K562 (cell line): ENCODE results near the gene NIPBL. TPM values are rescaled to one million over a fixed set of nuclear protein-coding genes. Genes with fewer than 3 reads are reported as not detected.

Source experiments
- ETV6 ChIP-seq, 3 experiments: fragments of 150-350 bp in 1 of 3; sonication (generic) in 1 of 3; formaldehyde crosslinking in 1 of 3; IDR thresholded peaks; 2 replicates each; pipeline versions ENCODE4 v1.6.1 to v1.8.0; 2014 to 2022; ENCODE audit warnings: borderline replicate concordance in 2 of 3, low read depth in 2 of 3, antibody characterized with exemption in 1 of 3, low read length in 1 of 3, mild to moderate bottlenecking in 1 of 3, missing genetic modification reagents in 1 of 3
- GABPA ChIP-seq: fragments of 200-800 bp; sonication (Bioruptor generic); conservative IDR thresholded peaks from 2 replicates; pipeline ENCODE4 v1.6.1; 2016; ENCODE audit warnings: low read depth, missing genetic modification characterization, missing compliant biosample characterization
- GMEB1 ChIP-seq: fragments of 250-450 bp; sonication (Bioruptor Pico); IDR thresholded peaks from 2 replicates; pipeline ENCODE4 v1.4.0; 2020; ENCODE audit warnings: mild to moderate bottlenecking
- GTF2A2 ChIP-seq: IDR thresholded peaks from 2 replicates; pipeline ENCODE4 v1.6.1; 2016; ENCODE audit warnings: mild to moderate bottlenecking, missing genetic modification characterization, missing compliant biosample characterization
- JUN ChIP-seq, 2 experiments: sonication (generic) in 1 of 2; formaldehyde crosslinking in 1 of 2; IDR thresholded peaks; 2 replicates each; pipeline versions ENCODE4 v1.6.1 to v1.8.0; 2012 to 2022; ENCODE audit warnings: borderline replicate concordance in 2 of 2, mild to moderate bottlenecking in 2 of 2, improper control_type of control experiment in 1 of 2, low read depth in 1 of 2, low read length in 1 of 2, missing genetic modification reagents in 1 of 2
- NCOA1 ChIP-seq: fragments of 450-650 bp; IDR thresholded peaks from 2 replicates; pipeline ENCODE4 v1.6.1; 2016; ENCODE audit warnings: low read depth
- PHF20 ChIP-seq: fragments of 450-650 bp; IDR thresholded peaks from 2 replicates; pipeline ENCODE4 v1.6.1; 2018; ENCODE audit not compliant: partially characterized antibody
- SMARCC2 ChIP-seq: fragments of 450-650 bp; IDR thresholded peaks from 2 replicates; pipeline ENCODE4 v1.6.1; 2017; ENCODE audit warnings: antibody characterized with exemption, moderate library complexity, mild to moderate bottlenecking, low read depth
- SREBF1 ChIP-seq: fragments of 150-350 bp; IDR thresholded peaks from 2 replicates; pipeline ENCODE4 v1.6.1; 2014; ENCODE audit warnings: antibody characterized with exemption, low read depth, low read length, borderline replicate concordance
- SRSF1 ChIP-seq: fragments of 200-400 bp; formaldehyde crosslinking; IDR thresholded peaks from 2 replicates; pipeline ENCODE4 v1.6.1; 2017; ENCODE audit warnings: mild to moderate bottlenecking, low read depth, low read length, moderate library complexity
- SRSF9 ChIP-seq: fragments of 200-400 bp; formaldehyde crosslinking; IDR thresholded peaks from 2 replicates; pipeline ENCODE4 v1.6.1; 2017; ENCODE audit warnings: low read depth, low read length, borderline replicate concordance
- ZNF212 ChIP-seq: fragments of 450-650 bp; formaldehyde crosslinking; IDR thresholded peaks from 2 replicates; pipeline ENCODE4 v1.4.0; 2020; ENCODE audit warnings: mild to moderate bottlenecking
- ZNF398 ChIP-seq: fragments of 250-450 bp; sonication (Bioruptor Pico); IDR thresholded peaks from 2 replicates; pipeline ENCODE4 v1.8.0; 2021; ENCODE audit warnings: moderate library complexity, mild to moderate bottlenecking, inconsistent platforms
- ZNF592 ChIP-seq: fragments of 450-650 bp; IDR thresholded peaks from 2 replicates; pipeline ENCODE4 v1.6.1; 2017; ENCODE audit warnings: antibody characterized with exemption, mild to moderate bottlenecking
- polyA plus RNA-seq, 8 experiments: library from polyadenylated mRNA; depleted of rRNA in 4 of 8; stranded (reverse) in 5 of 8; unstranded in 3 of 8; fragments of >200 nt; fragmentation: Nextera tagmentation in 2 of 8; fragmentation: Illumina TruSeq in 1 of 8; extraction: Ambion mirVana in 2 of 8; extraction: Trizol in 1 of 8; gene quantifications; 2 replicates each; pipeline versions ENCODE4 v1.2.1 to v1.2.3, GENCODE V29; 2011 to 2014; ENCODE audit warnings: inconsistent platforms in 1 of 8, missing spikeins in 1 of 8
- total RNA-seq, 7 experiments: library from RNA; depleted of rRNA in 6 of 7; stranded (reverse); fragments of >200 nt in 6 of 7; fragmentation: Illumina TruSeq in 2 of 7; extraction: Trizol in 2 of 7; gene quantifications; 2 replicates each; pipeline versions ENCODE4 v1.2.1 to v1.2.3, GENCODE V29; 2011 to 2021; ENCODE audit warnings: low replicate concordance in 1 of 7
- TF ChIP-seq, protein P1 (sequence below): sonication (generic); formaldehyde crosslinking; IDR thresholded peaks from 2 replicates; pipeline ENCODE4 v1.5.0; 2020; ENCODE audit warnings: missing genetic modification reagents

The NIPBL gene
- total and polyA plus RNA-seq, 9 of the 15 experiments (the other 6 are each of a cell fraction or from before 2014, with no cell fraction given), result 12.9 to 56.7 (median 38.9) TPM

GRCh38 chr5:36876299-36876964, at the start of gene NIPBL (continued):
- TF ChIP-seq SRSF9, result no peak
- no peak for TF ChIP-seq ZNF398 (CRISPR knock-in tag)
- TF ChIP-seq GABPA (tag), result peak; percentile 98
- peak; percentile 80 for TF ChIP-seq NCOA1
- 0 out of 2 replicates have a peak, but pooled peaks have one; percentile 27 for TF ChIP-seq JUN (IDR thresholded peaks at IDR 0.05; ENCODE audit: borderline replicate concordance, low read depth, low read length)
- TF ChIP-seq JUN (CRISPR knock-in tag; IDR thresholded peaks at IDR 0.05; ENCODE audit: borderline replicate concordance), result 0 out of 2 replicates have a peak, but pooled peaks have one; percentile 33
- TF ChIP-seq PHF20, result no peak
- TF ChIP-seq SRSF1, result no peak
- 0 out of 2 replicates have a peak, but pooled peaks have one; percentile 34 for TF ChIP-seq GMEB1 (CRISPR knock-in tag)
- TF ChIP-seq ETV6 (IDR thresholded peaks at IDR 0.05; ENCODE audit: borderline replicate concordance in 1 of 2, low read depth in 2 of 2, low read length in 1 of 2), result peak; percentile 38 to 80; a peak in 2 of 4 replicates
- TF ChIP-seq ETV6 (CRISPR knock-in tag; IDR thresholded peaks at IDR 0.05; ENCODE audit: borderline replicate concordance), result no peak
- no peak for TF ChIP-seq SREBF1
- no peak for TF ChIP-seq SMARCC2
- no peak for TF ChIP-seq ZNF592
- no peak for TF ChIP-seq ZNF212 (CRISPR knock-in tag)
- TF ChIP-seq GTF2A2 (tag), result 0 out of 2 replicates have a peak, but pooled peaks have one; percentile 18
- TF ChIP-seq, protein P1, sequence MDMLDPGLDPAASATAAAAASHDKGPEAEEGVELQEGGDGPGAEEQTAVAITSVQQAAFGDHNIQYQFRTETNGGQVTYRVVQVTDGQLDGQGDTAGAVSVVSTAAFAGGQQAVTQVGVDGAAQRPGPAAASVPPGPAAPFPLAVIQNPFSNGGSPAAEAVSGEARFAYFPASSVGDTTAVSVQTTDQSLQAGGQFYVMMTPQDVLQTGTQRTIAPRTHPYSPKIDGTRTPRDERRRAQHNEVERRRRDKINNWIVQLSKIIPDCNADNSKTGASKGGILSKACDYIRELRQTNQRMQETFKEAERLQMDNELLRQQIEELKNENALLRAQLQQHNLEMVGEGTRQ (CRISPR knock-in tag), result no peak
